ENCODE results near the gene ACACB. TPM values are rescaled to one million over a fixed set of nuclear protein-coding genes. Genes with fewer than 3 reads are reported as not detected.

Gene ACACB
- total RNA-seq, 2 donors from 2014 or later, result 6.8 to 12.7 TPM

DNA sequence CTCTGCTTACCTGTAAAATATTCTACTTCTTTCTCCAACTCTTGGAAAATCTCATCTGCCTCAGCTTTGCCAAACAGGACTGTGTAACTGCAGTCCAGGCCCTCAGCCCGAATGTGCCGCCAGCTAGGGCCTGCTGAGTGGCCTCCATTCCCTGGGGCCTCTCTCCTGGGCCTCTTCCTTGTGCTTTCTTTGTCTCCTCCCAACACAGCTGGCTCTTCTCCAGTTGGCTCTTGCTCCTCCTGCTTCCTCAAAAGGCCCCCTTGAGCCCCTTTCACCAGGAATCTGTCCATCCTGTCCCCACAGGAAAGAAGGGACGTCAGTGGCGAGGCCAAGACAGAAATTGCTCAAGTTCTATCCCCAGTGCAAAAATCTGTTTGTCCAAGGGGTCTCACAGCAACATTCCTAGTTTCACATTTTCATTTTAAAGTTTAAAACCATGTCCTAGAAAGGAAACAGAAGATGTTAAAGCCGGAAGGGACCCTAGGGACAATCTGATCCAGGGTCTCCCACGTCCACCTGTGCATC, 23.8 kb upstream of the ACACB start:
- H3K36me3 ChIP-seq (ENCODE audit: control insufficient read depth, insufficient read depth, low read length), result no peaks in the 10 kb centered on the region
- Mint-ChIP-seq H3K27ac (no peak overlapping the region), H3K36me3 (ENCODE audit: low read depth) (peaks cover 29% of the 10 kb centered on the region), H3K4me3 (peak overlapping the region; percentile 47), H3K9me3 (peaks cover 5% of the 10 kb centered on the region), H3K4me1 (no peaks in the 10 kb centered on the region), H3K27me3 (ENCODE audit: insufficient read depth) (peaks cover 13% of the 10 kb centered on the region)
- H3K9me3 ChIP-seq (ENCODE audit: control insufficient read depth, low read length), result no peaks in the 10 kb centered on the region
- DNase-seq, result peak; percentile 38
- H3K27ac ChIP-seq (ENCODE audit: low read depth, low read length), result no peak overlapping the region
- no peaks in the 10 kb centered on the region for H3K4me1 ChIP-seq (ENCODE audit: control insufficient read depth, insufficient read depth, low read length)
- H3K9ac ChIP-seq (ENCODE audit: extremely low read depth, low read length, poor library complexity, severe bottlenecking), result no peak overlapping the region
- TF ChIP-seq, protein P1, sequence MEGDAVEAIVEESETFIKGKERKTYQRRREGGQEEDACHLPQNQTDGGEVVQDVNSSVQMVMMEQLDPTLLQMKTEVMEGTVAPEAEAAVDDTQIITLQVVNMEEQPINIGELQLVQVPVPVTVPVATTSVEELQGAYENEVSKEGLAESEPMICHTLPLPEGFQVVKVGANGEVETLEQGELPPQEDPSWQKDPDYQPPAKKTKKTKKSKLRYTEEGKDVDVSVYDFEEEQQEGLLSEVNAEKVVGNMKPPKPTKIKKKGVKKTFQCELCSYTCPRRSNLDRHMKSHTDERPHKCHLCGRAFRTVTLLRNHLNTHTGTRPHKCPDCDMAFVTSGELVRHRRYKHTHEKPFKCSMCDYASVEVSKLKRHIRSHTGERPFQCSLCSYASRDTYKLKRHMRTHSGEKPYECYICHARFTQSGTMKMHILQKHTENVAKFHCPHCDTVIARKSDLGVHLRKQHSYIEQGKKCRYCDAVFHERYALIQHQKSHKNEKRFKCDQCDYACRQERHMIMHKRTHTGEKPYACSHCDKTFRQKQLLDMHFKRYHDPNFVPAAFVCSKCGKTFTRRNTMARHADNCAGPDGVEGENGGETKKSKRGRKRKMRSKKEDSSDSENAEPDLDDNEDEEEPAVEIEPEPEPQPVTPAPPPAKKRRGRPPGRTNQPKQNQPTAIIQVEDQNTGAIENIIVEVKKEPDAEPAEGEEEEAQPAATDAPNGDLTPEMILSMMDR (conservative IDR thresholded peaks at IDR 0.05), result no peak
- no peaks in the 10 kb centered on the region for H3K27me3 ChIP-seq (ENCODE audit: control insufficient read depth, insufficient read depth, low read length, poor library complexity, severe bottlenecking)
- 93 to 94% methylated on average over 4 to 6 of the region's 6 CpGs for WGBS, 2 experiments (ENCODE audit: insufficient coverage in 1 of 2, insufficient read length in 1 of 2)
- H3K4me3 ChIP-seq (ENCODE audit: low read length), result peak overlapping the region; percentile 78

DNA sequence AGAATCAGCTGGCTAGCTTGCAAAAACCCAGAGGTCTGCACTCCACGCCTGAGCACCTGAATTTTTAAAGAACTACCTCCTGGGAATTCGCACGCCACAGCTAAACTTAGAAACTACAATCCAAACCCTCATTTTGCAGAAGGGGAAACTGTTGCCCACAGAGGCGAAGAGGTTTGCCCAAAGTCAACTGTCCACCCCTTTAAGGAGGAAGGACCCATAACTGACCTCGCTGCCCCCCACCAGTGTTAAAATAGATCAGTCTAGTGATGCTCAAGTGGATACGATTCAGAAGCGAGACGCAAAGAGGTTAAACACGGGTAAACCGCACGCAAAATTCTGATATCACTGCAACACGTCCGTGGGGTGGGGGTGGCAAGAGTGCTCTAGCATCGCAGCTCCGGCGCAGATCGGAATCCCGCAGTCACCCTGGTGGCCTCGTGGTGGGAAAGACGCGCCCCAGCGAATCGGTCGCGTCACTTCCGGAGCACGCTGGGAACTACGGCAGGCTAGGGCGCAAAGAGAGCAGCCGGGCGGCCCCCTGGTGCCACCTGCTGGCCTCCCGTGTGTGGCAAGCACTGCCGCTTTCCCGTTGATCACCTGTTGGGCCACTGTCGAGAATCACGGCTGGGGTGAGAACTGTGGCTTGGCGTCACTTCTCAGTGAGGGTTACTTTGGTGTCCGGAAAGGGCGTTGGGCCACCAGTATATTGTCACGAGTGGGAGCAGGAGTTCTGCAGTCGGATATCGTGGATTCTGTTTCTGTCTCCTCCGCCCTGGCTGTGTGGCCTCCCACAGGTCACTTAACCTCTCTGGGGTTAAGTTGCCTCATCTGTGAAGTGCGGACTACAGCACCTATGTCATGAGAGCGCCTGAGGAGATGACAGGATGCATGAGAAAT, 23.1 kb upstream of the ACACB start, which contains the start of gene ALKBH2:
Gene ALKBH2 (minus strand): TSS at position 451 of the 897 bp plus-strand sequence. CDS start 686 bp downstream, outside the sequence.
- WGBS, 2 experiments (ENCODE audit: insufficient coverage in 1 of 2, insufficient read length in 1 of 2), result 23 to 24% methylated on average over 26 to 45 of the region's 45 CpGs
- H3K4me1 Mint-ChIP-seq, result no peaks in the 10 kb centered on the region
- Histone ChIP-seq H3K9me3 (ENCODE audit: control insufficient read depth, low read length) (no peaks in the 10 kb centered on the region), H3K4me3 (ENCODE audit: low read length) (peak within 1 kb of the TSS; percentile 78), H3K36me3 (ENCODE audit: control insufficient read depth, insufficient read depth, low read length) (no peaks in the 10 kb centered on the region), H3K9ac (ENCODE audit: extremely low read depth, low read length, poor library complexity, severe bottlenecking) (no peak within 1 kb of the TSS), H3K27me3 (ENCODE audit: control insufficient read depth, insufficient read depth, low read length, poor library complexity, severe bottlenecking) (no peaks in the 10 kb centered on the region), H3K27ac (ENCODE audit: low read depth, low read length) (no peak within 1 kb of the TSS), H3K4me1 (ENCODE audit: control insufficient read depth, insufficient read depth, low read length) (no peaks in the 10 kb centered on the region)
- H3K27ac Mint-ChIP-seq, result peak within 1 kb of the TSS; percentile 90
- H3K4me3 Mint-ChIP-seq, result peak within 1 kb of the TSS; percentile 47
- H3K36me3 Mint-ChIP-seq (ENCODE audit: low read depth), result peaks cover 24% of the 10 kb centered on the region
- H3K9me3 Mint-ChIP-seq, result peaks cover 5% of the 10 kb centered on the region
- TF ChIP-seq, protein P1 (conservative IDR thresholded peaks at IDR 0.05), result peak; percentile 99
- peak; percentile 99 for DNase-seq
- peaks cover 13% of the 10 kb centered on the region for H3K27me3 Mint-ChIP-seq (ENCODE audit: insufficient read depth)

DNA sequence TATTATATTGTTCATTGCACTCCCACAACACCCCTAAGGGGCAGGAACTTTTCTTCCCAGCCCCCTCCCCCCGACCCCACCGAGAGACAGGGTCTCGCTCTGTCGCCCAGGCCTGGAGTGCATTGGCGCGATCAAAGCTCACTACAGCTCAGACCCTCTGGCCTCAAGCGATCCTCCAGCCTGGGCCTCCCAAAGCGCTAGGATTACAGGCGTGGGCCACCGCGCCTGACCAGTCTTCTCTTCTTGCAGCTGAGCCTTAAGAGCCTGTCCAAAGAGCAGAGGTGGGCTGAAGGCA, 19.3 kb upstream of the ACACB start:
- peaks cover 9% of the 10 kb centered on the region for H3K4me1 Mint-ChIP-seq
- no peak overlapping the region for H3K9ac ChIP-seq (ENCODE audit: extremely low read depth, low read length, poor library complexity, severe bottlenecking)
- no peaks in the 10 kb centered on the region for H3K9me3 ChIP-seq (ENCODE audit: control insufficient read depth, low read length)
- H3K27me3 Mint-ChIP-seq (ENCODE audit: insufficient read depth), result peaks cover 13% of the 10 kb centered on the region
- TF ChIP-seq, protein P1 (conservative IDR thresholded peaks at IDR 0.05), result no peak
- no peak overlapping the region for H3K27ac Mint-ChIP-seq
- H3K4me3 ChIP-seq (ENCODE audit: low read length), result peak overlapping the region; percentile 93
- 43 to 49% methylated on average over 10 to 11 of the region's 11 CpGs for WGBS, 2 experiments (ENCODE audit: insufficient coverage in 1 of 2, insufficient read length in 1 of 2)
- H3K36me3 Mint-ChIP-seq (ENCODE audit: low read depth), result peaks cover 28% of the 10 kb centered on the region
- peaks cover 4% of the 10 kb centered on the region for H3K4me1 ChIP-seq (ENCODE audit: control insufficient read depth, insufficient read depth, low read length)
- peaks cover 5% of the 10 kb centered on the region for H3K9me3 Mint-ChIP-seq
- H3K27ac ChIP-seq (ENCODE audit: low read depth, low read length), result peak overlapping the region; percentile 53
- H3K27me3 ChIP-seq (ENCODE audit: control insufficient read depth, insufficient read depth, low read length, poor library complexity, severe bottlenecking), result no peaks in the 10 kb centered on the region
- peaks cover 26% of the 10 kb centered on the region for H3K36me3 ChIP-seq (ENCODE audit: control insufficient read depth, insufficient read depth, low read length)
- H3K4me3 Mint-ChIP-seq, result peak overlapping the region; percentile 75
- no peak for DNase-seq
